ENCODE measurements around the gene NEO1.

DNA sequence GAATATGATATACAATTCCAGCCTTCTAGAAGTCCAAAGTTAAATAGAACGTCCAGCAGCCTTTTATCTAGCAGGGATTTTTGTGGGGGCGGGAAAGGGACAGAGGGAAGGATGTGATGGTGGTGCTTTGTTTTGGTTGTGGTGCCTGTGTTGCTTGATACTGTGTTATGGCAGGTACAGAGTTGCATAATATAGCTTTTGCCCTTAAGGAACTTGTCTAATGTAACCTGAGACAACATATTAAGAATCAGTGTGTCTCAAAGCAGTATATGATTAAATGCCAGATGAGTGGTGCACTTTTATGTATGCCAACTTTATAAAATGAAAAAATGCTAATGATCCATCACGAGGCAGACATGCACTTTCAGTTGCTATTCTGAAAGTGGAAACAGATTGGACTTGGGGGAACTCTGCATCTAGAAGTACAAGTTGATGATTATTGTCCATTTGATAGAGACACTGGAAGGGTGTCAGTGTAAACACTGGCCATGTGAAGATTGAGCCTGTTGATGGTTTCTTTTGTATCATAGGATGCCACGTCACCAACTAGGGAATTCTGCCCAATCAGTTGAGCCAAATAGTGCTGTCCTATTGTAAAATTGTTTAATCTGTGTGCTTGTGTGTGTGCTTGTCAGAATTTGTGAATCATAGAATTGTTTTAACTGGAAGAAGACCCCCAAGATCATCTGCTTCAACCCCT is 23.0 kb downstream of the NEO1 start:
- TF ChIP-seq POLR2A (IDR thresholded peaks at IDR 0.05) = no peak
- TF ChIP-seq, protein P1, sequence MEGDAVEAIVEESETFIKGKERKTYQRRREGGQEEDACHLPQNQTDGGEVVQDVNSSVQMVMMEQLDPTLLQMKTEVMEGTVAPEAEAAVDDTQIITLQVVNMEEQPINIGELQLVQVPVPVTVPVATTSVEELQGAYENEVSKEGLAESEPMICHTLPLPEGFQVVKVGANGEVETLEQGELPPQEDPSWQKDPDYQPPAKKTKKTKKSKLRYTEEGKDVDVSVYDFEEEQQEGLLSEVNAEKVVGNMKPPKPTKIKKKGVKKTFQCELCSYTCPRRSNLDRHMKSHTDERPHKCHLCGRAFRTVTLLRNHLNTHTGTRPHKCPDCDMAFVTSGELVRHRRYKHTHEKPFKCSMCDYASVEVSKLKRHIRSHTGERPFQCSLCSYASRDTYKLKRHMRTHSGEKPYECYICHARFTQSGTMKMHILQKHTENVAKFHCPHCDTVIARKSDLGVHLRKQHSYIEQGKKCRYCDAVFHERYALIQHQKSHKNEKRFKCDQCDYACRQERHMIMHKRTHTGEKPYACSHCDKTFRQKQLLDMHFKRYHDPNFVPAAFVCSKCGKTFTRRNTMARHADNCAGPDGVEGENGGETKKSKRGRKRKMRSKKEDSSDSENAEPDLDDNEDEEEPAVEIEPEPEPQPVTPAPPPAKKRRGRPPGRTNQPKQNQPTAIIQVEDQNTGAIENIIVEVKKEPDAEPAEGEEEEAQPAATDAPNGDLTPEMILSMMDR (IDR thresholded peaks at IDR 0.05) = no peak
